GM19193 (cell line): Measurements from ENCODE around the gene GBP7.

Experiments
- POLR2A ChIP-seq: IDR thresholded peaks from 4 replicates; pipeline ENCODE4 v1.6.1; 2011; ENCODE audit not compliant: insufficient read depth, insufficient read length; ENCODE audit errors: extremely low read depth

The GBP7 gene

GRCh38 chr1:89176971-89177370 is 1.2 kb upstream of the GBP7 start:
- no peak for TF ChIP-seq POLR2A

GRCh38 chr1:89174491-89174890 is 1.3 kb downstream of the GBP7 start:
- TF ChIP-seq POLR2A: no peak

GRCh38 chr1:89172468-89173143 is 3.2 kb downstream of the GBP7 start:
- no peak for TF ChIP-seq POLR2A

- TF ChIP-seq POLR2A: no peak
These were observed 4.8 kb downstream of the GBP7 start for GRCh38 chr1:89171067-89171438.

GRCh38 chr1:89170170-89171066 is 5.4 kb downstream of the GBP7 start:
- TF ChIP-seq POLR2A: no peak

GRCh38 chr1:89169166-89169565 is 6.6 kb downstream of the GBP7 start:
- TF ChIP-seq POLR2A: no peak

- TF ChIP-seq POLR2A: no peak
These were observed 8.1 kb downstream of the GBP7 start for GRCh38 chr1:89167590-89168230.

GRCh38 chr1:89166705-89167104 is 9.1 kb downstream of the GBP7 start:
- TF ChIP-seq POLR2A: no peak

GRCh38 chr1:89165811-89166210 is 10.0 kb downstream of the GBP7 start:
- TF ChIP-seq POLR2A: no peak

- TF ChIP-seq POLR2A: no peak
These were observed 24.8 kb downstream of the GBP7 start for GRCh38 chr1:89151047-89151446.

- TF ChIP-seq POLR2A: no peak
These were observed 25.8 kb downstream of the GBP7 start for GRCh38 chr1:89149976-89150375.

- no peak for TF ChIP-seq POLR2A
These were observed 26.6 kb downstream of the GBP7 start for GRCh38 chr1:89149229-89149628.

GRCh38 chr1:89147678-89148658 is 27.8 kb downstream of the GBP7 start:
- TF ChIP-seq POLR2A: no peak

GRCh38 chr1:89146721-89147120 is 29.1 kb downstream of the GBP7 start:
- no peak for TF ChIP-seq POLR2A

GRCh38 chr1:89143484-89143883 is 32.3 kb downstream of the GBP7 start:
- TF ChIP-seq POLR2A: no peak

- no peak for TF ChIP-seq POLR2A
These were observed 33.6 kb downstream of the GBP7 start for GRCh38 chr1:89142160-89142559.
